PC-3 (cell line): Measurements from ENCODE around the gene SDK2. TPM values are rescaled to one million over a fixed set of nuclear protein-coding genes. Genes with fewer than 3 reads are reported as not detected.

Experiments used
- ATAC-seq: fragments of 200-7000 bp; cut with Tn5 transposase; 2 replicates; pipeline ENCODE4 v1.9.1; 2020; ENCODE audit warnings: mild to moderate bottlenecking, moderate library complexity
- BruUV-seq: library from RNA; stranded (reverse); fragments of 400-500 nt; replicated peaks from 2 replicates; lab custom pipeline; 2021; lab: Mats Ljungman, UMichigan
- CTCF ChIA-PET: fragments of 300-600 bp; sonication (Branson Sonifier 250); formaldehyde crosslinking; loops from one replicate; lab custom pipeline; 2022; ENCODE audit warnings: antibody characterized with exemption; lab: Charles Lee
- POLR2A ChIA-PET: fragments of 300-600 bp; sonication (Branson Sonifier 250); formaldehyde crosslinking; loops from one replicate; lab custom pipeline; 2022; ENCODE audit warnings: antibody characterized with exemption; ENCODE audit not compliant: unreplicated experiment; lab: Charles Lee
- DNase-seq: peaks from one replicate; pipeline ENCODE4 v3.0.0-alpha.2; 2015
- H2AFZ ChIP-seq: fragments of 300-600 bp; sonication (generic); 2 replicates; pipeline ENCODE4 v1.6.0; 2016; ENCODE audit warnings: antibody characterized with exemption, low read length
- H3F3A ChIP-seq: fragments of 300-600 bp; sonication (generic); one replicate; pipeline ENCODE4 v1.6.0; 2017; ENCODE audit warnings: antibody characterized with exemption, low read length, control low read depth, mild to moderate bottlenecking; ENCODE audit not compliant: unreplicated experiment
- H3K27ac ChIP-seq: fragments of 300-600 bp; sonication (generic); 2 replicates; pipeline ENCODE4 v1.5.1; 2016; ENCODE audit warnings: mild to moderate bottlenecking, low read length
- H3K27me3 ChIP-seq: fragments of 300-600 bp; sonication (generic); 2 replicates; pipeline ENCODE4 v1.6.1; 2016; ENCODE audit warnings: low read length, mixed read lengths
- H3K36me3 ChIP-seq: fragments of 300-600 bp; sonication (generic); 2 replicates; pipeline ENCODE4 v1.6.1; 2016; ENCODE audit warnings: low read depth, mixed run types, low read length, mixed read lengths
- H3K4me1 ChIP-seq: fragments of 300-600 bp; sonication (generic); 2 replicates; pipeline ENCODE4 v1.5.1; 2016; ENCODE audit warnings: low read length; ENCODE audit not compliant: insufficient read depth
- H3K4me2 ChIP-seq: fragments of 300-600 bp; sonication (generic); 2 replicates; pipeline ENCODE4 v1.6.0; 2016; ENCODE audit warnings: low read length
- H3K4me3 ChIP-seq: fragments of 300-600 bp; sonication (generic); 2 replicates; pipeline ENCODE4 v1.5.1; 2016; ENCODE audit warnings: mild to moderate bottlenecking, low read length, mixed read lengths
- H3K79me2 ChIP-seq: fragments of 300-600 bp; sonication (generic); 2 replicates; pipeline ENCODE4 v1.6.1; 2017; ENCODE audit warnings: low read length, mixed read lengths
- H3K9ac ChIP-seq: fragments of 300-600 bp; sonication (generic); 2 replicates; pipeline ENCODE4 v1.6.0; 2016; ENCODE audit warnings: mild to moderate bottlenecking, low read length
- H3K9me2 ChIP-seq: fragments of 300-600 bp; sonication (generic); replicated peaks from 2 replicates; pipeline ENCODE4 v1.6.1; 2016; ENCODE audit warnings: mixed run types, low read length, mixed read lengths
- H3K9me3 ChIP-seq: fragments of 300-600 bp; sonication (generic); 2 replicates; pipeline ENCODE4 v1.6.1; 2016; ENCODE audit warnings: low read length, mixed read lengths
- H4K20me1 ChIP-seq: fragments of 300-600 bp; sonication (generic); 2 replicates; pipeline ENCODE4 v1.6.1; 2016; ENCODE audit warnings: low read length, mixed read lengths
- EZH2 ChIP-seq: fragments of 300-600 bp; sonication (generic); IDR thresholded peaks from one replicate; pipeline ENCODE4 v1.6.1; 2017; ENCODE audit warnings: antibody characterized with exemption, mild to moderate bottlenecking, low read length; ENCODE audit not compliant: unreplicated experiment
- EZH2phosphoT487 ChIP-seq: fragments of 300-600 bp; sonication (generic); IDR thresholded peaks from 2 replicates; pipeline ENCODE4 v1.6.1; 2018; ENCODE audit warnings: mild to moderate bottlenecking, antibody characterized with exemption, low read length, borderline replicate concordance
- intact Hi-C: fragments of 100-400 bp; cut with micrococcal nuclease; formaldehyde crosslinking; loops from 2 replicates; pipeline ENCODE4 v1.9.0; 2023
- total RNA-seq: library from RNA; depleted of rRNA; stranded (reverse); fragments of >200 nt; gene quantifications from 2 replicates; pipeline ENCODE4 v1.2.3, GENCODE V29; 2014
- TF ChIP-seq, protein P1 (sequence below): fragments of 300-600 bp; sonication (generic); conservative IDR thresholded peaks from 2 replicates; pipeline ENCODE4 v1.5.1; 2017; ENCODE audit warnings: antibody characterized with exemption, low read depth, mild to moderate bottlenecking, low read length

The SDK2 gene
- total RNA-seq, 1 experiment from 2014 or later = 0.07 TPM

DNA sequence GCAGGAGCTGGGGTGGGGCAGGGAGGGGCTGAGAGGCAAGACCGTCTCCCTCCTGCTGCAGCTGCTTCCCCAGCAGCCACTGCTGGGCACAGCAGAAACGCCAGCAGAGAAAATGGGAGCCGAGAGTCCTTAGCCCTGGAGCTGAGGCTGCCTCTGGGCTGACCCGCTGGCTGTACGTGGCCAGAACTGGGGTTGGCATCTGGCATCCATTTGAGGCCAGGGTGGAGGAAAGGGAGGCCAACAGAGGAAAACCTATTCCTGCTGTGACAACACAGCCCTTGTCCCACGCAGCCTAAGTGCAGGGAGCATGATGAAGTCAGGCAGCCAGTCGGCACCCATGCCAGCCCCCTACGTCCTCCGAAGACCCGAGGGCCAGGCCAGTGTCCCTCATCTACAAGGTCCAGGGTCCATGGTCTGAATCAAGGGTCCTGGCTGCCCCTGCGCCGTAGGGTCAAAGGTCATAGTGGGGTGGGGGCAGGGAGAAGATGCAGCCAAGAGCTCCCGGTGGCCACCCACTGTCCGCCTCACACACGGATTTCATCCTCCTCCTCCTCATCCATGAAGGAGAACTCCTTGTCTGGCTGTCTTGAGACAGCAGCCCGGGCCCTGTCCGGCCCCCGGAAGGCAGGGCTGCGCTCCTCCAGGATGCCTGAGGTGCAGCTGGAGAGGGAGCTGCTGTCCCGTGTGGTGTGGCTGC lies 359.2 kb downstream of the SDK2 start:
- intact Hi-C loops = no loop called here
- no peak overlapping the region for H2AFZ ChIP-seq
- no peaks in the 10 kb centered on the region for H3K27me3 ChIP-seq
- H3K4me3 ChIP-seq = no peak overlapping the region
- TF ChIP-seq EZH2phosphoT487 (no peak), EZH2 (no peak)
- TF ChIP-seq, protein P1, sequence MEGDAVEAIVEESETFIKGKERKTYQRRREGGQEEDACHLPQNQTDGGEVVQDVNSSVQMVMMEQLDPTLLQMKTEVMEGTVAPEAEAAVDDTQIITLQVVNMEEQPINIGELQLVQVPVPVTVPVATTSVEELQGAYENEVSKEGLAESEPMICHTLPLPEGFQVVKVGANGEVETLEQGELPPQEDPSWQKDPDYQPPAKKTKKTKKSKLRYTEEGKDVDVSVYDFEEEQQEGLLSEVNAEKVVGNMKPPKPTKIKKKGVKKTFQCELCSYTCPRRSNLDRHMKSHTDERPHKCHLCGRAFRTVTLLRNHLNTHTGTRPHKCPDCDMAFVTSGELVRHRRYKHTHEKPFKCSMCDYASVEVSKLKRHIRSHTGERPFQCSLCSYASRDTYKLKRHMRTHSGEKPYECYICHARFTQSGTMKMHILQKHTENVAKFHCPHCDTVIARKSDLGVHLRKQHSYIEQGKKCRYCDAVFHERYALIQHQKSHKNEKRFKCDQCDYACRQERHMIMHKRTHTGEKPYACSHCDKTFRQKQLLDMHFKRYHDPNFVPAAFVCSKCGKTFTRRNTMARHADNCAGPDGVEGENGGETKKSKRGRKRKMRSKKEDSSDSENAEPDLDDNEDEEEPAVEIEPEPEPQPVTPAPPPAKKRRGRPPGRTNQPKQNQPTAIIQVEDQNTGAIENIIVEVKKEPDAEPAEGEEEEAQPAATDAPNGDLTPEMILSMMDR = no peak
- no peaks in the 10 kb centered on the region for H3K9me3 ChIP-seq
- no peak overlapping the region for H3K9ac ChIP-seq
- H3K4me2 ChIP-seq = no peak overlapping the region
- H3K9me2 ChIP-seq = no peaks in the 10 kb centered on the region
- peaks cover 36% of the 10 kb centered on the region for H3K4me1 ChIP-seq
- peaks cover 23% of the 10 kb centered on the region; the same call in 1 of the 2 replicates for H4K20me1 ChIP-seq
- ATAC-seq = no peak
- POLR2A ChIA-PET = no interaction called here
- no peaks in the 10 kb centered on the region for H3F3A ChIP-seq
- no peak overlapping the region for H3K27ac ChIP-seq
- CTCF ChIA-PET = no interaction called here
- peaks cover 25% of the 10 kb centered on the region; the same call in 1 of the 2 replicates for H3K36me3 ChIP-seq
- no peak for DNase-seq
- peaks cover 54% of the 10 kb centered on the region for H3K79me2 ChIP-seq
- BruUV-seq = no TSS peak
